GM19239 (cell line): ENCODE results near the gene CCDC174.

ENCODE experiments used
- DNase-seq: peaks from one replicate; pipeline ENCODE4 v3.0.0; 2011; ENCODE audit warnings: low spot score; ENCODE audit not compliant: insufficient read length
- FAIRE-seq: peaks from 2 replicates; lab custom pipeline; 2011; peaks lifted over from hg19 to GRCh38; lab: Jason Lieb, UNC

CCDC174 gene

GRCh38 chr3:14624498-14624897 is 27.1 kb upstream of the CCDC174 start:
- FAIRE-seq, result no peak
- no peak for DNase-seq

GRCh38 chr3:14625443-14625842 is 26.1 kb upstream of the CCDC174 start:
- no peak for DNase-seq
- FAIRE-seq, result no peak

- DNase-seq, result no peak
These were observed 23.7 kb upstream of the CCDC174 start for GRCh38 chr3:14627815-14628214.

GRCh38 chr3:14628406-14628805 is 23.2 kb upstream of the CCDC174 start:
- DNase-seq, result no peak
- FAIRE-seq, result no peak

More at GRCh38 chr3:14627815-14628214, 23.7 kb upstream of the CCDC174 start:
- FAIRE-seq, result no peak

GRCh38 chr3:14630404-14631100 is 21.0 kb upstream of the CCDC174 start:
- DNase-seq, result no peak
- FAIRE-seq, result no peak

- FAIRE-seq, result no peak
- DNase-seq, result no peak
These were observed 20.5 kb upstream of the CCDC174 start for GRCh38 chr3:14631101-14631497.

GRCh38 chr3:14631687-14632441 is 19.7 kb upstream of the CCDC174 start:
- FAIRE-seq (no peak), DNase-seq (no peak)

- FAIRE-seq, result no peak
- no peak for DNase-seq
These were observed 19.1 kb upstream of the CCDC174 start for GRCh38 chr3:14632442-14632930.

- no peak for FAIRE-seq
- no peak for DNase-seq
These were observed 18.1 kb upstream of the CCDC174 start for GRCh38 chr3:14633417-14633816.

- FAIRE-seq (peak; percentile 61), DNase-seq (peak; percentile 52)
These were observed 17.6 kb upstream of the CCDC174 start for GRCh38 chr3:14633819-14634424.

- no peak for DNase-seq
- no peak for FAIRE-seq
These were observed 16.7 kb upstream of the CCDC174 start for GRCh38 chr3:14634763-14635400.

GRCh38 chr3:14636496-14637087 is 15.0 kb upstream of the CCDC174 start:
- no peak for DNase-seq

GRCh38 chr3:14640157-14640562 is 11.4 kb upstream of the CCDC174 start:
- no peak for FAIRE-seq

More at GRCh38 chr3:14636496-14637087, 15.0 kb upstream of the CCDC174 start:
- no peak for FAIRE-seq

GRCh38 chr3:14640734-14641133 is 10.8 kb upstream of the CCDC174 start:
- no peak for DNase-seq
- no peak for FAIRE-seq

More at GRCh38 chr3:14640157-14640562, 11.4 kb upstream of the CCDC174 start:
- DNase-seq, result no peak

GRCh38 chr3:14641346-14641745 is 10.2 kb upstream of the CCDC174 start:
- FAIRE-seq (no peak), DNase-seq (no peak)

GRCh38 chr3:14645453-14645852 is 6.1 kb upstream of the CCDC174 start:
- no peak for DNase-seq
- FAIRE-seq, result no peak

- DNase-seq (no peak), FAIRE-seq (no peak)
These were observed 5.4 kb upstream of the CCDC174 start for GRCh38 chr3:14646131-14646573.

GRCh38 chr3:14646589-14647413 is 4.8 kb upstream of the CCDC174 start:
- DNase-seq (no peak), FAIRE-seq (no peak)
